H9 (cell line): ENCODE measurements around the gene GOLGA3. TPM values are rescaled to one million over a fixed set of nuclear protein-coding genes. Genes with fewer than 3 reads are reported as not detected.
A peak's percentile ranks its signal among the peaks of the same experiment; 100 is the strongest.

ENCODE experiments used
- DNase-seq: peaks from one replicate; pipeline ENCODE4 v3.0.0-alpha.2; 2017
- H2AFZ ChIP-seq: one replicate; pipeline ENCODE4 v1.6.1; 2013; ENCODE audit warnings: mild to moderate bottlenecking, low read length, control low read depth, moderate library complexity
- H2AK5ac ChIP-seq: 2 replicates; pipeline ENCODE4 v1.6.1; 2013; ENCODE audit warnings: low read length, control low read depth, mixed read lengths; ENCODE audit not compliant: insufficient read length
- H2BK120ac ChIP-seq: one replicate; pipeline ENCODE4 v1.6.1; 2013; ENCODE audit warnings: low read depth, mild to moderate bottlenecking, low read length, control low read depth, inconsistent platforms; ENCODE audit not compliant: poor library complexity, severe bottlenecking
- H2BK12ac ChIP-seq: 2 replicates; pipeline ENCODE4 v1.6.1; 2013; ENCODE audit warnings: low read length, control low read depth, mixed read lengths, low read depth; ENCODE audit not compliant: insufficient read length
- H2BK15ac ChIP-seq: 2 replicates; pipeline ENCODE4 v1.6.1; 2013; ENCODE audit warnings: low read depth, low read length, control low read depth
- H2BK20ac ChIP-seq: one replicate; pipeline ENCODE4 v1.6.1; 2013; ENCODE audit warnings: low read depth, mild to moderate bottlenecking, low read length, control low read depth, inconsistent platforms; ENCODE audit not compliant: poor library complexity, severe bottlenecking
- H2BK5ac ChIP-seq: 2 replicates; pipeline ENCODE4 v1.6.1; 2013; ENCODE audit warnings: low read length, control low read depth, mixed read lengths; ENCODE audit not compliant: insufficient read length
- H3K14ac ChIP-seq: 2 replicates; pipeline ENCODE4 v1.6.1; 2013; ENCODE audit warnings: low read length, control low read depth; ENCODE audit not compliant: insufficient read depth
- H3K18ac ChIP-seq: 2 replicates; pipeline ENCODE4 v1.6.1; 2013; ENCODE audit warnings: low read depth, mild to moderate bottlenecking, mixed read lengths, low read length, control low read depth; ENCODE audit not compliant: insufficient read length
- H3K23ac ChIP-seq: 2 replicates; pipeline ENCODE4 v1.6.1; 2013; ENCODE audit warnings: low read length, control low read depth, mixed read lengths, low read depth; ENCODE audit not compliant: insufficient read length
- H3K23me2 ChIP-seq: 2 replicates; pipeline ENCODE4 v1.6.1; 2013; ENCODE audit warnings: low read depth, mild to moderate bottlenecking, mixed read lengths, low read length, control low read depth; ENCODE audit not compliant: insufficient read length, poor library complexity, severe bottlenecking
- H3K27ac ChIP-seq: 2 replicates; pipeline ENCODE4 v1.5.1; 2013; ENCODE audit warnings: low read length, control low read depth, mixed read lengths, low read depth; ENCODE audit not compliant: insufficient read length
- H3K27me3 ChIP-seq: 2 replicates; pipeline ENCODE4 v1.6.1; 2013; ENCODE audit warnings: low read length, control low read depth, inconsistent platforms; ENCODE audit not compliant: insufficient read depth
- H3K4ac ChIP-seq: 2 replicates; pipeline ENCODE4 v1.6.1; 2013; ENCODE audit warnings: low read depth, mild to moderate bottlenecking, control low read depth, inconsistent platforms, low read length, moderate library complexity
- H3K4me1 ChIP-seq: 2 replicates; pipeline ENCODE4 v1.6.1; 2013; ENCODE audit warnings: low read length, control low read depth, inconsistent platforms; ENCODE audit not compliant: insufficient read depth
- H3K4me2 ChIP-seq: 2 replicates; pipeline ENCODE4 v1.6.1; 2013; ENCODE audit warnings: low read length, control low read depth, mixed read lengths; ENCODE audit not compliant: insufficient read length, insufficient read depth
- H3K56ac ChIP-seq: 2 replicates; pipeline ENCODE4 v1.6.1; 2013; ENCODE audit warnings: low read depth, mild to moderate bottlenecking, mixed read lengths, low read length, control low read depth; ENCODE audit not compliant: insufficient read length
- H3K79me1 ChIP-seq: 2 replicates; pipeline ENCODE4 v1.6.1; 2013; ENCODE audit warnings: low read depth, mild to moderate bottlenecking, moderate library complexity, low read length, control low read depth, inconsistent platforms; ENCODE audit not compliant: insufficient read depth, poor library complexity, severe bottlenecking
- H3K79me2 ChIP-seq: 2 replicates; pipeline ENCODE4 v1.6.1; 2013; ENCODE audit warnings: low read length, control low read depth, inconsistent platforms; ENCODE audit not compliant: insufficient read depth
- H3K9ac ChIP-seq: 2 replicates; pipeline ENCODE4 v1.6.1; 2013; ENCODE audit warnings: low read length, control low read depth, mixed read lengths; ENCODE audit not compliant: insufficient read length; ENCODE audit errors: extremely low read depth
- H3K9me3 ChIP-seq: one replicate; pipeline ENCODE4 v1.6.1; 2013; ENCODE audit warnings: low read depth, low read length, inconsistent platforms; ENCODE audit not compliant: control insufficient read depth
- H3T11ph ChIP-seq: one replicate; pipeline ENCODE4 v1.6.1; 2013; ENCODE audit warnings: mild to moderate bottlenecking, low read length, control low read depth, inconsistent platforms
- H4K20me1 ChIP-seq: one replicate; pipeline ENCODE4 v1.6.1; 2013; ENCODE audit not compliant: control insufficient read depth, insufficient read length, insufficient read depth
- H4K5ac ChIP-seq: 2 replicates; pipeline ENCODE4 v1.6.1; 2013; ENCODE audit warnings: low read depth, mild to moderate bottlenecking, mixed read lengths, low read length, control low read depth; ENCODE audit not compliant: insufficient read length
- H4K8ac ChIP-seq: replicated peaks from 2 replicates; pipeline ENCODE4 v1.6.1; 2013; ENCODE audit warnings: low read length, control low read depth, mixed read lengths, low read depth; ENCODE audit not compliant: insufficient read length
- H4K91ac ChIP-seq: 2 replicates; pipeline ENCODE4 v1.6.1; 2013; ENCODE audit warnings: low read depth, mild to moderate bottlenecking, moderate library complexity, mixed read lengths, low read length, control low read depth; ENCODE audit not compliant: insufficient read length
- H3K27ac Mint-ChIP-seq, 3 experiments: 2 replicates in 2 of 3; 3 replicates in 1 of 3; pipeline ENCODE4 v1.8.0; 2020 to 2021; ENCODE audit warnings: mixed read lengths in 3 of 3, mild to moderate bottlenecking in 1 of 3, moderate library complexity in 1 of 3
- H3K27me3 Mint-ChIP-seq: 2 replicates; pipeline ENCODE4 v1.8.0; 2021; ENCODE audit warnings: low read depth, mild to moderate bottlenecking, moderate library complexity, mixed read lengths
- H3K36me3 Mint-ChIP-seq, 3 experiments: 2 replicates in 2 of 3; 3 replicates in 1 of 3; pipeline ENCODE4 v1.8.0; 2020 to 2021; ENCODE audit warnings: low read depth in 3 of 3, mixed read lengths in 3 of 3; ENCODE audit not compliant: insufficient read depth in 1 of 3
- H3K4me1 Mint-ChIP-seq, 2 experiments: 2 replicates each; pipeline ENCODE4 v1.8.0; 2020; ENCODE audit warnings: mixed read lengths in 2 of 2
- H3K4me3 Mint-ChIP-seq, 2 experiments: 2 replicates in 1 of 2; 3 replicates in 1 of 2; pipeline ENCODE4 v1.8.0; 2020 to 2021; ENCODE audit warnings: mild to moderate bottlenecking in 2 of 2, mixed read lengths in 2 of 2, moderate library complexity in 1 of 2
- H3K9me3 Mint-ChIP-seq, 2 experiments: 2 replicates in 1 of 2; 3 replicates in 1 of 2; pipeline ENCODE4 v1.8.0; 2020; ENCODE audit warnings: mild to moderate bottlenecking in 2 of 2, mixed read lengths in 2 of 2, moderate library complexity in 1 of 2
- WGBS: extraction: QIAGEN DNeasy Blood & Tissue Kit; methylation state at CpG from one replicate; pipeline ENCODE4 v1.1.7; 2013; ENCODE audit warnings: missing lambda C conversion rate, low lambda C conversion rate, mixed read lengths; ENCODE audit not compliant: insufficient read length; ENCODE audit errors: extremely low coverage; 5-methylcytosine and 5-hydroxymethylcytosine counted together
- total RNA-seq: library from RNA; stranded (reverse); gene quantifications from 2 replicates; pipeline ENCODE4 v1.2.1, GENCODE V29; 2021
- TF ChIP-seq, protein P1 (sequence below): fragments of 200-600 bp; sonication (generic); conservative IDR thresholded peaks from 3 replicates; pipeline ENCODE4 v1.8.0; 2021; ENCODE audit warnings: antibody characterized with exemption, mild to moderate bottlenecking

Gene GOLGA3
- total RNA-seq, 1 experiment from 2014 or later = 40.1 TPM

DNA sequence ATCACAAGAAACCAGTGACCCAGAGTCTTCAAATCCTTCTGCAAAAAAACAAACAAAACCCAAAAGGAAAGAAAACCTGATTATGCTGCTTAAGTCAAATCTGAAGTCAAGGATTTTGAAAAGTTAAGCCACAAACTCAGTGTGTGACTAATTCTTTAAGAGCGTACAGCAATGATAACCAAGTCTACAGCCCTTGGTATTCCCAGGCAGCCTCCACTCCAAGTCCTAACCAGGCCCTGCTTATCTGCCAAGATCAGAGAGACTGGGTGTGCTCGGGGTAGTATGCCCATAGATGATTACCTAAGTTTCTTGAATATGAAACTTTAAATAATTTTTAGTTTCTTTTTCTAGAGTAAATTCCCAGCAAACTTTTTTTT lies 104.9 kb downstream of the GOLGA3 start:
- no peak overlapping the region for H2BK12ac ChIP-seq
- no CpG with 5 or more reads among the region's 2 CpGs for WGBS
- no peak overlapping the region for H4K5ac ChIP-seq
- H2AK5ac ChIP-seq = no peak overlapping the region
- no peak overlapping the region for H3K56ac ChIP-seq
- H4K91ac ChIP-seq = no peak overlapping the region
- H3K23ac ChIP-seq = no peak overlapping the region
- no peaks in the 10 kb centered on the region for H3K23me2 ChIP-seq
- no peak overlapping the region for H4K8ac ChIP-seq
- H3K27ac Mint-ChIP-seq = peak overlapping the region in 2 of 3 experiments; percentile 52 to 79; a peak in 3 of 7 replicates
- H3K9ac ChIP-seq = no peak overlapping the region
- no peaks in the 10 kb centered on the region; the same call in 1 of the 2 replicates for H3K27me3 Mint-ChIP-seq
- H2BK120ac ChIP-seq = no peak overlapping the region
- no peaks in the 10 kb centered on the region for H3K4me1 Mint-ChIP-seq
- no peaks in the 10 kb centered on the region for H3K27me3 ChIP-seq
- no peak overlapping the region for H3K4ac ChIP-seq
- no peaks in the 10 kb centered on the region for H4K20me1 ChIP-seq
- H3K9me3 ChIP-seq = no peaks in the 10 kb centered on the region
- H3K79me2 ChIP-seq = no peaks in the 10 kb centered on the region
- H3K27ac ChIP-seq = no peak overlapping the region
- no peak overlapping the region for H3K14ac ChIP-seq
- no peak overlapping the region for H2BK20ac ChIP-seq
- H3K18ac ChIP-seq = no peak overlapping the region
- peaks cover 55 to 96% (median 77%) of the 10 kb centered on the region in 3 experiments for H3K36me3 Mint-ChIP-seq
- no peaks in the 10 kb centered on the region for H3K4me1 ChIP-seq
- H3K4me2 ChIP-seq = no peak overlapping the region
- no peak overlapping the region for H2AFZ ChIP-seq
- no peaks in the 10 kb centered on the region for H3K79me1 ChIP-seq
- H3T11ph ChIP-seq = no peak overlapping the region
- no peak overlapping the region for H2BK5ac ChIP-seq
- no peak overlapping the region for H2BK15ac ChIP-seq
- TF ChIP-seq, protein P1, sequence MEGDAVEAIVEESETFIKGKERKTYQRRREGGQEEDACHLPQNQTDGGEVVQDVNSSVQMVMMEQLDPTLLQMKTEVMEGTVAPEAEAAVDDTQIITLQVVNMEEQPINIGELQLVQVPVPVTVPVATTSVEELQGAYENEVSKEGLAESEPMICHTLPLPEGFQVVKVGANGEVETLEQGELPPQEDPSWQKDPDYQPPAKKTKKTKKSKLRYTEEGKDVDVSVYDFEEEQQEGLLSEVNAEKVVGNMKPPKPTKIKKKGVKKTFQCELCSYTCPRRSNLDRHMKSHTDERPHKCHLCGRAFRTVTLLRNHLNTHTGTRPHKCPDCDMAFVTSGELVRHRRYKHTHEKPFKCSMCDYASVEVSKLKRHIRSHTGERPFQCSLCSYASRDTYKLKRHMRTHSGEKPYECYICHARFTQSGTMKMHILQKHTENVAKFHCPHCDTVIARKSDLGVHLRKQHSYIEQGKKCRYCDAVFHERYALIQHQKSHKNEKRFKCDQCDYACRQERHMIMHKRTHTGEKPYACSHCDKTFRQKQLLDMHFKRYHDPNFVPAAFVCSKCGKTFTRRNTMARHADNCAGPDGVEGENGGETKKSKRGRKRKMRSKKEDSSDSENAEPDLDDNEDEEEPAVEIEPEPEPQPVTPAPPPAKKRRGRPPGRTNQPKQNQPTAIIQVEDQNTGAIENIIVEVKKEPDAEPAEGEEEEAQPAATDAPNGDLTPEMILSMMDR = no peak
- no peak overlapping the region for H3K4me3 Mint-ChIP-seq
- H3K9me3 Mint-ChIP-seq = peaks cover 1 to 2% of the 10 kb centered on the region in 2 experiments; a peak in 3 of 5 replicates
- no peak for DNase-seq
